ENCODE measurements around the gene FGF12. TPM values are rescaled to one million over a fixed set of nuclear protein-coding genes. Genes with fewer than 3 reads are reported as not detected.

The FGF12 gene
- total RNA-seq, 1 experiment from 2014 or later: 4.6 TPM

DNA sequence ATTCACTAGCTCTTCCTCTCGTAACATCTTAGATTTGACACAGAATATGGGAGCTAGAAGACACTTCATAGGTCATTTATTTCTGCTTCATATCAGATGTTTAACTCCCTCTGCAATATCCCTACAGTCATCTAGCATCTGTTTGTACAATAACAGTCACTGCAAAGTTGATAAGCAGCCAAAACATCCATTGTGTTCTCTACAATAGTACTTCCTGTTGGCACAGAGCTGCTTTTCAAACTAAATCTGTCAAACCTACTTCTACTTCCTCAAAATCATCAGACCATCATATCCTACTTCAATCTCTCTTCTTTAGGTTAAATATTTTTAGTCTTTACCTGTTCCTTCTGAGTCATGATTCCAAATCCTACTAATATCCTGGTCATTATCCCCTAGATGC, 233.2 kb downstream of the FGF12 start:
- DNase-seq (ENCODE audit: low read depth): peak; percentile 10

DNA sequence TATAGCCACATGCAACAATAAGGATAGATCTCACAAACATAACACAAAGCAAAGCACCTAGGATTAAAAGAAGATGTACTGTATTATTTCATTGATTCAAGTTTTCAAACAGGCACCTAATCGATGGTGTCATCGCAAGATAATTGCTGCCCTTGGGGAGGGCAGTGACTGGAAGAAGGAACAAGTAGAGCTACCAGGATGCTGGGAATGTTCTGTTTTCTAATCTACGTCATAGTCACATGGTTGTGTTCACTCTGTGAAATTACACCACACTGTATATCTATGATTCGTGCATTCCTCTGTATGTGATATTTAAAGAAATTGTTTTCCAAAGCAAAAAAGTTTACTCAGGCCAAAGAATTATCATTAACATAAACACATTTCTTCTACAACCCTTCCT, 236.6 kb downstream of the FGF12 start:
- DNase-seq (ENCODE audit: low read depth): no peak

GRCh38 chr3:192489579-192489978, 237.8 kb downstream of the FGF12 start:
- DNase-seq (ENCODE audit: low read depth): no peak

DNA sequence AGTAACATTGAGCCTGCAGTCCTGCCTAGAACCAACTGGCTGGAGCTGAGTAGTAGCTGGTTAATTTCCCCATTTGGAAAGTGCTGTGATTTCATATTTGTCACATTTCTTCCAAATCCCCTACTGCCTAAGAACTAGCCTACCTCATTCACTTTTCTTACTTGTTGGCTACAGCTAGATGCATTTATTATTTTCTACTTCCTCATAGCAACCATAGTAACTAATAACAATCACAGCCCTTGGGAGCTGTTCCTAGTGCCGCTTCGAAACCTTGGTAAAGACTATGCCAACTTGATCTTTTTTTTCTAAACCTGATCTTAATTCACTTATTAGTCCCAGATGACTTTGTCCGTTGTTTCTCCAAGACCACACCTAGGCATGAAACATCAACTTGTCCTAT, 240.3 kb downstream of the FGF12 start:
- DNase-seq (ENCODE audit: low read depth): peak; percentile 15

DNA sequence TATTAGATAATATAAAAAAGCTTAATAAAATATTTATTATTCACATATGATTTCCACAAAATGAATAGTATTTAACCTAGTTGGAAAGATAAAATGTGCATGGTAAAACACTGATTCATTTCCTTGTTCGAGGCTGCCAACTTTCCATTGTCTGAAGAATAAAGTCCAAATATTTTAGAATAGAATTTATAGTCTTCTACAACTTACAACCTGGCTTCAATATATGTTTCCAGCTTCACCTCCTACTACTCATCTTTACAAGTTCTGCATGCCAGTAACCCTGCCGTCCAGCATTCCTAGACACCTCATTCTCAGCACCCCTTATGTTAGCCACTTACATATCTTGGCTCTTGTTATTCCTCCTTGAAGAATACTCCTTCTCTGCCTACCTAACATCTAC, 244.5 kb downstream of the FGF12 start:
- peak; percentile 39 for DNase-seq (ENCODE audit: low read depth)

GRCh38 chr3:192482391-192482790, 244.9 kb downstream of the FGF12 start:
- DNase-seq (ENCODE audit: low read depth): peak; percentile 20

DNA sequence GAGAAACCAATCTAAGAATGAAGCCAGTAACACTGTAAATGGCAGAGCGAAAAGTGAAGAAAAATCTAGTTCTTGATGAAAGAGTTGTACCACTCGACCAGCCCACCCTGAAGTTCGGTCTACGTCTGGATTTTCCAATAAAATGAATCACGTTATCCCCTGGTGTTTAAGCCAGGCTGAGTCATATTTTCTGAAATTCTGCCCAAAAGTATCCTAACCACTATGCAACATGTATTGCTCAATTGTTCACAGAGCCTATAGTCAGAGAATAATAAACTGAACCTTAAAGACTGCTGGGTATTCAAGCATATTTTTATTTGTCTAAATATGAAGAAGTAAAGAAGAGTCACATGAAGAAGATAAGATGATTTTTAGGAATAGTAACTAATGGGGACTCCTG, 245.7 kb downstream of the FGF12 start:
- peak; percentile 84 for DNase-seq (ENCODE audit: low read depth)

GRCh38 chr3:192467230-192468140, 259.9 kb downstream of the FGF12 start:
- peak; percentile 49 for DNase-seq (ENCODE audit: low read depth)

GRCh38 chr3:192449036-192449435, 278.3 kb downstream of the FGF12 start:
- peak; percentile 13 for DNase-seq (ENCODE audit: low read depth)

DNA sequence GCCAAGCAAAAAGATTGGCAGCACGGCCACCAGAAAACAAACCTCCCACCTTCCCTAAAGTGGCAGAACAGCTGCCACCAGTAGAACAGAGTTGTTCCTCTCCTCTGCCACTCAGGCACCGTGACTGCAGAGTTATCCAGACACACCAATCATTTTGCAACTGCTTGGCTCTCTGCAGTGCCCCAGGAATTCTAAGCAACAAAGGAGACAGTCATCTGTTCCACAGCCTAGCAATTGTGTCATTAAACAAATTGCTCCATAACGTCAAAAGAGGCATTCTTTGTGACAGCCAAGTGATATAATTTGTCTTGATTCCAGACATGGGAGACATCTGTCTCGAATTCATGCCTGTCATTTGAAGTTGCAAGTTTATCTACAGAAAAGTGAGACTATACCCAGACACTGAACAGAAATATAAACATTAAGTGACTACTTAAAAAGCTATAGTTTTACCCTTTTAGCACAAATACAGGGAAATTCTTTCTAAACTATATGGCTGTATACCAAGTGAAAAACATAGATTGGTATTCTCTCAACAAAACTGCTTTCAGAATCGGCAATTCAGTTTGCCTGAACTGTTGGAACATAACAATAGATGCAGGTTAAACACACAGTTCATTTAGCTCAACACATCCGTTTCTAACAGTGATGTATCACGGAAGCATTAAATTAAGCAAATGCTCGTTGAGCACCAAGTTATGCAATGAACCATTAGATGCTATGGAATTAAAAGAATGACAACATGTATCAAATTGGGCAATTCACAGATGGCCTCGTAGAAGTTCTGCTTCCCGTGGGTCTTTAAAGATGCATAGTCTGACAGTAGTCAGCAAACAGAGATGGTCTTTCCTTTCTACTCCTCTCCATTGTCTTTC, 281.3 kb downstream of the FGF12 start:
- peak; percentile 35 for DNase-seq (ENCODE audit: low read depth)

DNA sequence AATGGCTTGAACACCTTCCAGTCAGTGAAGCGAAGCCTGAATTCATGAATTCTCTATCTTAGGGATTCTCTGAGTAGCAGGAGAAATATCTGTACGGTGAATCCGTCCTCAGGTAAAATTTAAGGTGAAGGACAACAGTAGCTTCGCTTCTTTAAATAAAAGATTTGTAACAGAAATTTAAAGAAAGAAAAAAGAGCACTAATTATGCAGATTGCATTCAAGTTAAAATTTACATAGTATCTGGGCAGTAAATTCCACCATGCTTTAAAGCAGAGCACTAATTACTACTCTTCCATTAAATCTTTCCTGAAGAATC, 282.6 kb downstream of the FGF12 start:
- no peak for DNase-seq (ENCODE audit: low read depth)

- peak; percentile 70 for DNase-seq (ENCODE audit: low read depth)
These were observed 283.1 kb downstream of the FGF12 start for GRCh38 chr3:192444096-192444790.

DNA sequence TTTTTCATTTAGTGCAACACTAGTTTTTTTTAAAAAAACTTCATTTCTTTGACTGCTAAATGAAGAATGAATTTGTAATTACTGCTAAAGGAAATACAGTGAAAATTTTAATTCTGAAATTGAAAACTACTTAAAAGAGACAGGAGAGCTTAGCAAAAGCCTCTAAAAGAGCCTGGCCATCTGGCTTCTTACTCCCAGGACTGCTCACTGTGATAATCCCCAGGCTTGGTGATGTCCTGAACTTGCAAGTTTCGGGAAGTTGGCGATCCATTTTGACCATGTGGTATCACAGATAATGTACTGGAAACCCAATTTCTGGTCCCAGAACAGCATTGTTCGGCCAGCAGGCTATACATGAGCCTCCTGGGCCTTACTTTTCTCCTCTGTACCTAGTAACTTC, 292.1 kb downstream of the FGF12 start:
- no peak for DNase-seq (ENCODE audit: low read depth)

DNA sequence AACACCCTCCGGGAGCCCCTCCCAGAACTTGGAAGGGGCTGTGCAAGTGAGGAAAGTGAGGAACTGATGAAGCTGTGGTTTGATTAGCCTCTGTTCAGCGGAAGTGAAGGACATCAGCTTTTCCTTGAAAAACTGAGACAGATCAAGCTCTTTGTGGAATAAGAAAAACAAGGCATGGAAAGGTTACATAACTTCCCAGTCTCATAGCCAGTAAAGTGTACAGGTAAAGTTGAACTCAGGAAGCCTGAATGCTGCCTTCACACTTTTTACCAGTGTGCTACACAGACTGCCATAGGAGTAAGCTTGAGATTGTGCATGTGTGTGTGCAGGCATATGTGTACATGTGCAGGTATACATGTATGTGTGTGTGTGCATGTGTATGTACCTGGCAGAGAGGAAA, 293.2 kb downstream of the FGF12 start:
- DNase-seq (ENCODE audit: low read depth): no peak

- DNase-seq (ENCODE audit: low read depth): peak; percentile 33
These were observed 293.6 kb downstream of the FGF12 start for GRCh38 chr3:192433704-192434103.

GRCh38 chr3:192422997-192423342, 304.4 kb downstream of the FGF12 start:
- no peak for DNase-seq (ENCODE audit: low read depth)

GRCh38 chr3:192422321-192422996, 304.9 kb downstream of the FGF12 start:
- peak; percentile 92 for DNase-seq (ENCODE audit: low read depth)

DNA sequence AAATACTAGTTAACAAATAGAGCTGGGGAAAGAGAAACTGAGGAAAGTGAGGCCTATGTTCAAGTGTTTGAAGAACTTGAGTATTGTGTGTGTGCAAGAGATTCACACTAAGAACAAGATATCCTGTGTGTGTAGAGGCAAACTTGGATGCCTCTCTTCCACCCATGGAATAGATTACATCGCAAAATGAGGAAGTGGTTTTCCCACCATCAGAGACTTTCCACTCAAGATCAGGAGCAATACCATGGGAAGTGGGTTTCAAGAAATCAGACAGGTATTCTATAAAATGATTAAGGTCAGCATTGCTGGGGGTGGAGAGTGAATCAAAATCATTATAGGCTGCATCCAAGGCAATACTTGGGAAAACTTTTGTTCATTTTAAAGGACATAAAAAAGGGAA, 308.0 kb downstream of the FGF12 start:
- DNase-seq (ENCODE audit: low read depth): no peak

- no peak for DNase-seq (ENCODE audit: low read depth)
These were observed 309.7 kb downstream of the FGF12 start for GRCh38 chr3:192417559-192418055.

- peak; percentile 26 for DNase-seq (ENCODE audit: low read depth)
These were observed 310.3 kb downstream of the FGF12 start for GRCh38 chr3:192417017-192417416.

GRCh38 chr3:192413461-192413860, 313.9 kb downstream of the FGF12 start:
- peak; percentile 7 for DNase-seq (ENCODE audit: low read depth)

- no peak for DNase-seq (ENCODE audit: low read depth)
These were observed 316.7 kb downstream of the FGF12 start for GRCh38 chr3:192410684-192410960.

All from M059J (cell line).